Measurements from ENCODE around the gene OFD1. TPM values are rescaled to one million over a fixed set of nuclear protein-coding genes. Genes with fewer than 3 reads are reported as not detected.

Gene OFD1
- total and polyA plus RNA-seq, 2 donors (not counting 3 experiments of a cell fraction or from before 2014, with no cell fraction given) = 4.7 to 12.0 TPM

GRCh38 chrX:13711141-13711540 lies 23.4 kb upstream of the OFD1 start:
- H3K79me2 ChIP-seq (ENCODE audit: control insufficient read depth, insufficient read depth, low read length) = peaks cover 3% of the 10 kb centered on the region
- CTCF ChIA-PET = no interaction called here

More at GRCh38 chrX:13711141-13711540, 23.4 kb upstream of the OFD1 start:
- intact Hi-C loops (cut with micrococcal nuclease) (no loop called here), dilution Hi-C loops (cut with MboI; ENCODE audit: extremely low pct_ligation_motif_present, low sequenced_read_pairs) (no loop called here)
- no peaks in the 10 kb centered on the region for H3K4me1 ChIP-seq (ENCODE audit: control insufficient read depth, extremely low read depth, insufficient read depth, low read length)
- H3K9me3 ChIP-seq (replicated peaks; ENCODE audit: control insufficient read depth, insufficient read depth, low read length) = no peaks in the 10 kb centered on the region
- no peak overlapping the region for H3K9ac ChIP-seq (replicated peaks; ENCODE audit: extremely low read depth, insufficient read depth, low read length)
- no peak overlapping the region for H2AFZ ChIP-seq (ENCODE audit: low read depth, low read length)
- no peak for FAIRE-seq
- H3K9me1 ChIP-seq (replicated peaks; ENCODE audit: control insufficient read depth, extremely low read depth, insufficient read depth, low read length) = no peaks in the 10 kb centered on the region
- POLR2A ChIA-PET = no interaction called here
- no peaks in the 10 kb centered on the region for H3K27me3 ChIP-seq (ENCODE audit: control insufficient read depth in 2 of 2, insufficient read depth in 2 of 2, low read length in 2 of 2)
- no peak overlapping the region for H3K27ac ChIP-seq (ENCODE audit: insufficient read depth, low read depth, low read length)
- no peaks in the 10 kb centered on the region for H4K20me1 ChIP-seq (replicated peaks; ENCODE audit: control insufficient read depth, extremely low read depth, insufficient read depth, low read length)
- no TSS peak for BruUV-seq (replicated peaks)
- no peak overlapping the region for H3K4me3 ChIP-seq (replicated peaks in 1 of 3; ENCODE audit: insufficient read depth in 1 of 3, low read depth in 1 of 3, low read length in 3 of 3)
- peaks cover 2% of the 10 kb centered on the region in 2 experiments for H3K36me3 ChIP-seq (ENCODE audit: control insufficient read depth in 2 of 2, extremely low read depth in 1 of 2, insufficient read depth in 2 of 2, low read length in 2 of 2)
- no peak overlapping the region for H3K4me2 ChIP-seq (ENCODE audit: insufficient read depth, low read length)
- TF ChIP-seq POLR2AphosphoS5 (IDR thresholded peaks at IDR 0.05; ENCODE audit: insufficient read depth, low read depth, low read length) = no peak
- no peak for TF ChIP-seq FOS (IDR thresholded peaks at IDR 0.05; ENCODE audit: borderline replicate concordance, insufficient read depth, low read length)
- no peak for TF ChIP-seq GATA2 (IDR thresholded peaks at IDR 0.05; ENCODE audit: insufficient read depth, insufficient read length, low read depth, low read length)
- TF ChIP-seq CTCF (IDR thresholded peaks at IDR 0.05; ENCODE audit: extremely low read depth in 1 of 2, insufficient read depth in 1 of 2, low read depth in 1 of 2, low read length in 2 of 2) = no peak
- TF ChIP-seq JUN (IDR thresholded peaks at IDR 0.05; ENCODE audit: borderline replicate concordance, insufficient read depth, insufficient read length, low read depth) = no peak
- no peak for TF ChIP-seq EZH2 (IDR thresholded peaks at IDR 0.05; ENCODE audit: borderline replicate concordance, low read depth, low read length, severe bottlenecking)
- no peak for TF ChIP-seq POLR2A (IDR thresholded peaks at IDR 0.05; ENCODE audit: low read depth, low read length)
- no peak for TF ChIP-seq MYC (IDR thresholded peaks at IDR 0.05; ENCODE audit: low read depth, low read length)
- TF ChIP-seq, protein P1, sequence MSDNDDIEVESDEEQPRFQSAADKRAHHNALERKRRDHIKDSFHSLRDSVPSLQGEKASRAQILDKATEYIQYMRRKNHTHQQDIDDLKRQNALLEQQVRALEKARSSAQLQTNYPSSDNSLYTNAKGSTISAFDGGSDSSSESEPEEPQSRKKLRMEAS (IDR thresholded peaks at IDR 0.05; ENCODE audit: insufficient read depth, insufficient read length) = no peak
- no peak for DNase-seq (ENCODE audit: low read depth, low spot score)
